Measurements from ENCODE around the gene CDC42EP4. TPM values are rescaled to one million over a fixed set of nuclear protein-coding genes. Genes with fewer than 3 reads are reported as not detected.
A peak's percentile ranks its signal among the peaks of the same experiment; 100 is the strongest.

The CDC42EP4 gene
- total RNA-seq, 1 experiment from 2014 or later: 60.1 TPM

- no peak overlapping the region for H3K27ac Mint-ChIP-seq (ENCODE audit: unreplicated experiment)
- CTCF ChIA-PET: interaction anchor here (0.6 to 2.8 kb wide), 3 partner anchors 22 to 31 kb away, joined by 3 to 24 read pairs (median 5); partner anchors contain the start of gene CDC42EP4
- no peaks in the 10 kb centered on the region for H3K27me3 Mint-ChIP-seq (ENCODE audit: unreplicated experiment)
- no TSS peak for BruUV-seq (replicated peaks)
- no peaks in the 10 kb centered on the region for H3K9me3 Mint-ChIP-seq (ENCODE audit: low read depth, unreplicated experiment)
- no peak for TF ChIP-seq CTCF (IDR thresholded peaks at IDR 0.05; ENCODE audit: unreplicated experiment)
- intact Hi-C loops (cut with micrococcal nuclease; ENCODE audit: unreplicated experiment): no loop called here
- DNase-seq: no peak
- no peak overlapping the region for H3K4me3 Mint-ChIP-seq (ENCODE audit: low read depth, unreplicated experiment)
- peaks cover 25% of the 10 kb centered on the region for H3K4me1 Mint-ChIP-seq (ENCODE audit: low read depth, unreplicated experiment)
- peaks cover 21% of the 10 kb centered on the region for H3K36me3 Mint-ChIP-seq (ENCODE audit: insufficient read depth, unreplicated experiment)
These were observed 31.4 kb upstream of the CDC42EP4 start for GRCh38 chr17:73343168-73343634.

- CTCF ChIA-PET: interaction anchor here (0.6 to 2.8 kb wide), 4 partner anchors 22 to 34 kb away, joined by 3 to 24 read pairs (median 5); partner anchors contain the start of gene CDC42EP4
- peaks cover 21% of the 10 kb centered on the region for H3K36me3 Mint-ChIP-seq (ENCODE audit: insufficient read depth, unreplicated experiment)
- peak overlapping the region; percentile 30 for H3K4me3 Mint-ChIP-seq (ENCODE audit: low read depth, unreplicated experiment)
- BruUV-seq (replicated peaks): no TSS peak
- no peaks in the 10 kb centered on the region for H3K27me3 Mint-ChIP-seq (ENCODE audit: unreplicated experiment)
- TF ChIP-seq CTCF (IDR thresholded peaks at IDR 0.05; ENCODE audit: unreplicated experiment): no peak
- DNase-seq: peak; percentile 28
- H3K4me1 Mint-ChIP-seq (ENCODE audit: low read depth, unreplicated experiment): peaks cover 25% of the 10 kb centered on the region
- peak overlapping the region; percentile 64 for H3K27ac Mint-ChIP-seq (ENCODE audit: unreplicated experiment)
- intact Hi-C loops (cut with micrococcal nuclease; ENCODE audit: unreplicated experiment): no loop called here
- no peaks in the 10 kb centered on the region for H3K9me3 Mint-ChIP-seq (ENCODE audit: low read depth, unreplicated experiment)
These were observed 30.9 kb upstream of the CDC42EP4 start for GRCh38 chr17:73342541-73343167.

GRCh38 chr17:73342050-73342522 lies 30.3 kb upstream of the CDC42EP4 start:
- H3K27ac Mint-ChIP-seq (ENCODE audit: unreplicated experiment): peak overlapping the region; percentile 64
- H3K36me3 Mint-ChIP-seq (ENCODE audit: insufficient read depth, unreplicated experiment): peaks cover 21% of the 10 kb centered on the region
- peaks cover 25% of the 10 kb centered on the region for H3K4me1 Mint-ChIP-seq (ENCODE audit: low read depth, unreplicated experiment)
- H3K9me3 Mint-ChIP-seq (ENCODE audit: low read depth, unreplicated experiment): no peaks in the 10 kb centered on the region
- no TSS peak for BruUV-seq (replicated peaks)
- TF ChIP-seq CTCF (IDR thresholded peaks at IDR 0.05; ENCODE audit: unreplicated experiment): no peak
- H3K4me3 Mint-ChIP-seq (ENCODE audit: low read depth, unreplicated experiment): peak overlapping the region; percentile 30
- CTCF ChIA-PET: interaction anchor here (1.2 to 2.8 kb wide), 4 partner anchors 28 to 50 kb away, joined by 3 to 24 read pairs (median 5); partner anchors contain the start of gene CDC42EP4
- peak; percentile 87 for DNase-seq
- intact Hi-C loops (cut with micrococcal nuclease; ENCODE audit: unreplicated experiment): no loop called here
- H3K27me3 Mint-ChIP-seq (ENCODE audit: unreplicated experiment): no peaks in the 10 kb centered on the region

GRCh38 chr17:73341350-73342049 lies 29.7 kb upstream of the CDC42EP4 start:
- intact Hi-C loops (cut with micrococcal nuclease; ENCODE audit: unreplicated experiment): loop anchor here (2.0 kb wide), 1 partner anchor 31 kb away; no protein-coding TSS in a partner anchor
- H3K9me3 Mint-ChIP-seq (ENCODE audit: low read depth, unreplicated experiment): no peaks in the 10 kb centered on the region
- peak overlapping the region; percentile 64 for H3K27ac Mint-ChIP-seq (ENCODE audit: unreplicated experiment)
- peak overlapping the region; percentile 30 for H3K4me3 Mint-ChIP-seq (ENCODE audit: low read depth, unreplicated experiment)
- H3K4me1 Mint-ChIP-seq (ENCODE audit: low read depth, unreplicated experiment): peaks cover 25% of the 10 kb centered on the region
- no peak for TF ChIP-seq CTCF (IDR thresholded peaks at IDR 0.05; ENCODE audit: unreplicated experiment)
- no peak for DNase-seq
- BruUV-seq (replicated peaks): TSS peak; percentile 95
- H3K36me3 Mint-ChIP-seq (ENCODE audit: insufficient read depth, unreplicated experiment): peaks cover 21% of the 10 kb centered on the region
- no peaks in the 10 kb centered on the region for H3K27me3 Mint-ChIP-seq (ENCODE audit: unreplicated experiment)
- CTCF ChIA-PET: interaction anchor here (0.7 to 2.8 kb wide), 5 partner anchors 8 to 50 kb away, joined by 3 to 24 read pairs (median 5); partner anchors contain the start of gene CDC42EP4
